HEK293T (cell line): ENCODE results near the gene URB1.

Experiments
- BHLHE40 ChIP-seq: fragments of 450-650 bp; IDR thresholded peaks from 2 replicates; pipeline ENCODE4 v1.6.1; 2016; ENCODE audit warnings: mild to moderate bottlenecking, moderate library complexity, borderline replicate concordance
- ELF4 ChIP-seq: fragments of 450-650 bp; IDR thresholded peaks from 2 replicates; pipeline ENCODE4 v1.6.1; 2017; ENCODE audit warnings: antibody characterized with exemption
- FOXK2 ChIP-seq: fragments of 450-650 bp; IDR thresholded peaks from 2 replicates; pipeline ENCODE4 v1.6.1; 2016; ENCODE audit warnings: mild to moderate bottlenecking
- FOXM1 ChIP-seq: fragments of 450-650 bp; IDR thresholded peaks from 2 replicates; pipeline ENCODE4 v1.6.1; 2017; ENCODE audit warnings: mild to moderate bottlenecking, borderline replicate concordance
- HDGF ChIP-seq: fragments of 450-650 bp; IDR thresholded peaks from 2 replicates; pipeline ENCODE4 v1.6.1; 2017; ENCODE audit warnings: antibody characterized with exemption, borderline replicate concordance
- L3MBTL2 ChIP-seq: fragments of 450-650 bp; conservative IDR thresholded peaks from 2 replicates; pipeline ENCODE4 v1.6.1; 2016; ENCODE audit warnings: mild to moderate bottlenecking
- LEF1 ChIP-seq: fragments of 450-650 bp; IDR thresholded peaks from 2 replicates; pipeline ENCODE4 v1.6.1; 2017; ENCODE audit warnings: mild to moderate bottlenecking, borderline replicate concordance
- NFRKB ChIP-seq: fragments of 450-650 bp; IDR thresholded peaks from 2 replicates; pipeline ENCODE4 v1.6.1; 2016; ENCODE audit warnings: mild to moderate bottlenecking, moderate library complexity
- SP1 ChIP-seq: fragments of 450-650 bp; IDR thresholded peaks from 2 replicates; pipeline ENCODE4 v1.6.1; 2017
- SUZ12 ChIP-seq: fragments of 450-650 bp; IDR thresholded peaks from 2 replicates; pipeline ENCODE4 v1.6.1; 2016; ENCODE audit warnings: mild to moderate bottlenecking
- TARDBP ChIP-seq: fragments of 450-650 bp; IDR thresholded peaks from 2 replicates; pipeline ENCODE4 v1.6.1; 2016
- ZNF384 ChIP-seq: fragments of 450-650 bp; IDR thresholded peaks from 2 replicates; pipeline ENCODE4 v1.6.1; 2016
- TF ChIP-seq, protein P1 (sequence below): fragments of 450-650 bp; IDR thresholded peaks from 2 replicates; pipeline ENCODE4 v1.6.1; 2016

GRCh38 chr21:32350211-32350980 lies 42.4 kb downstream of the URB1 start:
- no peak for TF ChIP-seq FOXM1
- TF ChIP-seq BHLHE40 = no peak
- no peak for TF ChIP-seq ELF4
- TF ChIP-seq NFRKB = no peak
- TF ChIP-seq SP1 = no peak
- TF ChIP-seq LEF1 = no peak
- TF ChIP-seq TARDBP = no peak
- no peak for TF ChIP-seq SUZ12
- no peak for TF ChIP-seq HDGF
- no peak for TF ChIP-seq ZNF384
- TF ChIP-seq, protein P1, sequence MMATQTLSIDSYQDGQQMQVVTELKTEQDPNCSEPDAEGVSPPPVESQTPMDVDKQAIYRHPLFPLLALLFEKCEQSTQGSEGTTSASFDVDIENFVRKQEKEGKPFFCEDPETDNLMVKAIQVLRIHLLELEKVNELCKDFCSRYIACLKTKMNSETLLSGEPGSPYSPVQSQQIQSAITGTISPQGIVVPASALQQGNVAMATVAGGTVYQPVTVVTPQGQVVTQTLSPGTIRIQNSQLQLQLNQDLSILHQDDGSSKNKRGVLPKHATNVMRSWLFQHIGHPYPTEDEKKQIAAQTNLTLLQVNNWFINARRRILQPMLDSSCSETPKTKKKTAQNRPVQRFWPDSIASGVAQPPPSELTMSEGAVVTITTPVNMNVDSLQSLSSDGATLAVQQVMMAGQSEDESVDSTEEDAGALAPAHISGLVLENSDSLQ = no peak
- no peak for TF ChIP-seq FOXK2
- TF ChIP-seq L3MBTL2 = no peak
